ENCODE measurements around the gene FAM78B. TPM values are rescaled to one million over a fixed set of nuclear protein-coding genes. Genes with fewer than 3 reads are reported as not detected.

The FAM78B gene
- total and polyA plus RNA-seq, 8 donors = 0.44 to 8.0 (median 0.89) TPM; not detected in 2

- DNase-seq = no peak
- no peaks in the 10 kb centered on the region for H3K9me3 ChIP-seq
- 39 to 75% (median 70%) methylated on average over 1 of the region's 1 CpG for WGBS, 5 donors
- H3K27me3 ChIP-seq = no peaks in the 10 kb centered on the region
- no peaks in the 10 kb centered on the region for H3K4me1 ChIP-seq
- H3K4me3 ChIP-seq = no peak overlapping the region
- H3K36me3 ChIP-seq = no peaks in the 10 kb centered on the region
- TF ChIP-seq POLR2AphosphoS5 (IDR thresholded peaks at IDR 0.05) (no peak), CTCF (IDR thresholded peaks at IDR 0.05) (no peak), POLR2A (IDR thresholded peaks at IDR 0.05) (no peak), EP300 (IDR thresholded peaks at IDR 0.05) (no peak)
- intact Hi-C loops (cut with DNase I; ENCODE audit: low total_unique reads) = no loop called here
- H3K27ac ChIP-seq = no peak overlapping the region
These were observed 140.2 kb downstream of the FAM78B start for GRCh38 chr1:166026555-166026954.

DNA sequence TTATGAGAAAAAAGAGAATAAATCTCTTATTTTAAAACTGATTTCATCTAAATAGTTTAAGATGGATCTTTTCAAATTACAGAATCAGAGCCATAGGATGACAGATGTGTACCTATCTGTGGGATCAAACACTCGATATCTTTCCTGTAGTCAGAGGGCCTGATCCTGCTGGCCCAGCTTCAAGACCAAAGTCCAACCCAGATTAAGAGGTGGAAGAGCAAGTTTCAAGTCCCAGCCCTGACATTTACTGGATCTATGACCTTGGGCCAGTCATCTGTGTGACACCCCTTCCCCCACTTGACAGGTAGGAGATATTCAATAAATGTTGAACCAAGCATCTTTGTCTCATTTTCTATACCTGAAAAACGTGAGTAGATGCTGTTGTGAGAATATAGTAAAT, 140.7 kb downstream of the FAM78B start:
- no peak overlapping the region for H3K27ac ChIP-seq
- no peak overlapping the region for H3K4me3 ChIP-seq
- no peaks in the 10 kb centered on the region for H3K9me3 ChIP-seq
- H3K27me3 ChIP-seq = no peaks in the 10 kb centered on the region
- intact Hi-C loops (cut with DNase I; ENCODE audit: low total_unique reads) = no loop called here
- H3K36me3 ChIP-seq = no peaks in the 10 kb centered on the region
- WGBS, 5 donors = 22 to 40% (median 31%) methylated on average over 2 of the region's 2 CpGs
- no peaks in the 10 kb centered on the region for H3K4me1 ChIP-seq
- TF ChIP-seq CTCF (IDR thresholded peaks at IDR 0.05) = no peak
- TF ChIP-seq EP300 (IDR thresholded peaks at IDR 0.05) = no peak
- TF ChIP-seq POLR2A (IDR thresholded peaks at IDR 0.05) = no peak
- no peak for TF ChIP-seq POLR2AphosphoS5 (IDR thresholded peaks at IDR 0.05)
- DNase-seq = no peak

DNA sequence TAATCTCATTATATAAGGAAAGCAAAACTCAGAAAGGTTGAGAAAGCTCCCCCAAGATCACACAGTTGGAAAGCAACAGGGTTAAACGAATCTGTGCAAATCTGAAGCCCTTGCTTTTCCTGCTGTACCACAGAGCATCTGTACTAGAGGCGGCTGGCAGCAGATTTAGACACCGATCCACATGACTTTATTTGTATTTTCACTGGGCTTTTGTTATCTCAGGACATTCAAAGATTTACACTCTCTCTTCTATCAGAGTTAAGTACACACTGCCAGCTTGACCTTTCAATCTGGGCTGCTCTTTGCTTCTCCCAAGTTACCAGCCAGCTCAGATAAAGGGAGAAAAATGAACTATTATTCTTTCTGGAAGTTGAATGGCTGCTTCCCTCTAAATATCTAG, 146.6 kb downstream of the FAM78B start:
- H3K27ac ChIP-seq = no peak overlapping the region
- H3K9me3 ChIP-seq = no peaks in the 10 kb centered on the region
- intact Hi-C loops (cut with DNase I; ENCODE audit: low total_unique reads) = no loop called here
- DNase-seq = no peak
- no peak for TF ChIP-seq EP300 (IDR thresholded peaks at IDR 0.05)
- no peak for TF ChIP-seq POLR2A (IDR thresholded peaks at IDR 0.05)
- no peak for TF ChIP-seq POLR2AphosphoS5 (IDR thresholded peaks at IDR 0.05)
- TF ChIP-seq CTCF (IDR thresholded peaks at IDR 0.05) = no peak
- no peaks in the 10 kb centered on the region for H3K4me1 ChIP-seq
- H3K27me3 ChIP-seq = no peaks in the 10 kb centered on the region
- WGBS, 5 donors = 7 to 26% (median 13%) methylated on average over 3 of the region's 3 CpGs
- no peaks in the 10 kb centered on the region for H3K36me3 ChIP-seq
- no peak overlapping the region for H3K4me3 ChIP-seq

Small RNA genes within 50 kb of the gene (small RNA-seq; reads per million reads assigned to genes)
- gene MIR921 = 0 reads per million in 4 donors
- gene RNA5SP64 = 0 reads per million in 4 donors

Measured in stomach (tissue), 9 donors.